ENCODE data around the gene CLEC6A. TPM values are rescaled to one million over a fixed set of nuclear protein-coding genes. Genes with fewer than 3 reads are reported as not detected.
"Not testable (repeated sequence)": the region's sequence is repeated elsewhere in the genome, so short reads cannot be mapped to it uniquely, and the experiment has no call there.

CLEC6A gene
- total RNA-seq = not detected

DNA sequence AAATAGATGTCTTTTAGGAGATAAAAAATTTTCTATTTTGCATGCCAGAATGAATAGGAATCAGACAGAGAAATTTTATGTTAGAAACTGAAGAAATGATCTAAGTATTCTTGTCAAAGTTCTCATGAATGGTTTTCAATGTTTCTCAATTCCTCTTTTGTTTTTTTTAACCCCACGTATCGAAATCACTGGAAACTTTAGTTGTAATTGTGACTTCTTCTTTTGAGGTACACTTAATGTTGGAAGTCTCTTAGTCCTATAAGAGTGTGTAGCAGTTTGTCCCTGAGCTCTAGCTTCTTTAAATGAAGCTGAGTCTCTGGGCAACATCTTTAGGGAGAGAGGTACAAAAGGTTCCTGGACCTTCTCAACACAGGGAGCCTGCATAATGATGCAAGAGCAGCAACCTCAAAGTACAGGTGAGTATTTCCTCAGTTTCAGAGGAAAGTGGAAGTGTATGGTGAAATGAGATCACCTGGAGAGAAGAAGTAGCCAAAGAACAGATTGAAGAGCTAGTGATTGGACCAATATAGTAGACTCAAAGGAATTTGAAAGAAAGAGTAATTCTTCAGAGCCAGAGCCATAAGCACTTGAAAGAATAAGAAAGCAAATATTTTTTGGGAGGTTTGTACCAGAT is at the start of gene CLEC6A:
Gene CLEC6A (plus strand): TSS at position 236 of the 634 bp plus-strand sequence. CDS start 150 bp downstream, at position 386.
- no peak for DNase-seq
- intact Hi-C loops (cut with DNase I) = no loop called here
- no peak for ATAC-seq

DNA sequence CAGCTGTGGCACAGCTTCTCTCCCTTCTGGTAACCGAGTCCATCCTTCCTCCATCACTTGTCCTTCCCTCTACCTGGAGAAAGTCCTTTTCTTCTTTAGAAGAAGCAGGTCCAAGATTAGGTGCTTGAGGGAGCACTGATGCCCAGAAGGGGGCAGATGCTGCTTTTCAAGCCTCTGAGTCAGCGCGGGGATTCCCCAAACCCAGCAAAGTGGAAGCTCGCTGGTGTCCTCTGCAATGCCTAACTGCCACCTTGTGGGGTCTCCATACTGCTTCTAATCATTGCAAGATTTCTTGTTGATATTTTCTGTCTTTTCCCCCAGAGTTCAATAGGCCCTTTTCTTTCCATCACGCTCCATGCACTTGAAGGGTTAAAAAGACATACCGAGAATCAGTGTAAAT is 36.2 kb upstream of the CLEC6A start:
- ATAC-seq; H3K4me1 ChIP-seq; DNase-seq; H3K27ac ChIP-seq; H3K36me3 ChIP-seq (replicated peaks in 1 of 2; ENCODE audit: insufficient read depth in 1 of 2, low read depth in 2 of 2); H3K27me3 ChIP-seq; H3K4me3 ChIP-seq; H3K9me3 ChIP-seq; intact Hi-C loops (cut with DNase I): not testable (repeated sequence)
- no CpG with 5 or more reads among the region's 6 CpGs for WGBS, 2 donors

More for the DNA sequence above, at the start of gene CLEC6A:
- no peak within 1 kb of the TSS for H3K4me3 ChIP-seq
- H3K36me3 ChIP-seq (replicated peaks in 1 of 2; ENCODE audit: insufficient read depth in 1 of 2, low read depth in 2 of 2) = no peaks in the 10 kb centered on the region
- H3K9me3 ChIP-seq = no peaks in the 10 kb centered on the region
- no peaks in the 10 kb centered on the region for H3K4me1 ChIP-seq
- 57 to 71% methylated on average over 2 of the region's 2 CpGs for WGBS, 2 donors
- H3K27me3 ChIP-seq = no peaks in the 10 kb centered on the region
- TF ChIP-seq POLR2A (IDR thresholded peaks at IDR 0.05) = no peak
- TF ChIP-seq, protein P1, sequence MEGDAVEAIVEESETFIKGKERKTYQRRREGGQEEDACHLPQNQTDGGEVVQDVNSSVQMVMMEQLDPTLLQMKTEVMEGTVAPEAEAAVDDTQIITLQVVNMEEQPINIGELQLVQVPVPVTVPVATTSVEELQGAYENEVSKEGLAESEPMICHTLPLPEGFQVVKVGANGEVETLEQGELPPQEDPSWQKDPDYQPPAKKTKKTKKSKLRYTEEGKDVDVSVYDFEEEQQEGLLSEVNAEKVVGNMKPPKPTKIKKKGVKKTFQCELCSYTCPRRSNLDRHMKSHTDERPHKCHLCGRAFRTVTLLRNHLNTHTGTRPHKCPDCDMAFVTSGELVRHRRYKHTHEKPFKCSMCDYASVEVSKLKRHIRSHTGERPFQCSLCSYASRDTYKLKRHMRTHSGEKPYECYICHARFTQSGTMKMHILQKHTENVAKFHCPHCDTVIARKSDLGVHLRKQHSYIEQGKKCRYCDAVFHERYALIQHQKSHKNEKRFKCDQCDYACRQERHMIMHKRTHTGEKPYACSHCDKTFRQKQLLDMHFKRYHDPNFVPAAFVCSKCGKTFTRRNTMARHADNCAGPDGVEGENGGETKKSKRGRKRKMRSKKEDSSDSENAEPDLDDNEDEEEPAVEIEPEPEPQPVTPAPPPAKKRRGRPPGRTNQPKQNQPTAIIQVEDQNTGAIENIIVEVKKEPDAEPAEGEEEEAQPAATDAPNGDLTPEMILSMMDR (IDR thresholded peaks at IDR 0.05) = no peak
- no peak within 1 kb of the TSS for H3K27ac ChIP-seq

DNA sequence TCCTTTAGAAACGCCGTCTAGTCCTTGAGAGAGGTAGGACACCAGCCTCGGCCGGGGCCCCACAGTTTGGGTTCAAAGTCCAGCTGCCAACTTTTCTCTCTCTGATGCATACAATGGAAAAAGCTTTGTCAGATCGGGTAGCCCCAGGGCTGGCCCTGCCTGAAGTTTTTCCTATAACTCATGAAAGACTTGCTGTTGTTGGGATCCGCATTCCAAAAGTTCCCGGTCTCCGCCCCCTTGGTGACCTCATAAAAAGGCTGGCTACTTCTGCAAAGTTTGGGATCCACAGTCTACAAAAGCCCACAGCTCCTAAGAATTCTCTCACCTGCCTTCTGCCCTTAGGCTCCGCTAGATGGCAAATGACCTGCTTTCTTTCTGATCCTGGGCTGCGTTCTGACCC is 35.3 kb upstream of the CLEC6A start:
- TF ChIP-seq, protein P1 (IDR thresholded peaks at IDR 0.05) = no peak
- TF ChIP-seq POLR2A (IDR thresholded peaks at IDR 0.05) = no peak
- Histone ChIP-seq H3K4me3 (no peak overlapping the region), H3K9me3 (no peaks in the 10 kb centered on the region), H3K4me1 (no peaks in the 10 kb centered on the region), H3K36me3 (replicated peaks in 1 of 2; ENCODE audit: insufficient read depth in 1 of 2, low read depth in 2 of 2) (no peaks in the 10 kb centered on the region), H3K27me3 (no peaks in the 10 kb centered on the region), H3K27ac (no peak overlapping the region)
- no peak for DNase-seq
- no CpG with 5 or more reads among the region's 10 CpGs for WGBS, 2 donors
- no peak for ATAC-seq
- intact Hi-C loops (cut with DNase I) = no loop called here

DNA sequence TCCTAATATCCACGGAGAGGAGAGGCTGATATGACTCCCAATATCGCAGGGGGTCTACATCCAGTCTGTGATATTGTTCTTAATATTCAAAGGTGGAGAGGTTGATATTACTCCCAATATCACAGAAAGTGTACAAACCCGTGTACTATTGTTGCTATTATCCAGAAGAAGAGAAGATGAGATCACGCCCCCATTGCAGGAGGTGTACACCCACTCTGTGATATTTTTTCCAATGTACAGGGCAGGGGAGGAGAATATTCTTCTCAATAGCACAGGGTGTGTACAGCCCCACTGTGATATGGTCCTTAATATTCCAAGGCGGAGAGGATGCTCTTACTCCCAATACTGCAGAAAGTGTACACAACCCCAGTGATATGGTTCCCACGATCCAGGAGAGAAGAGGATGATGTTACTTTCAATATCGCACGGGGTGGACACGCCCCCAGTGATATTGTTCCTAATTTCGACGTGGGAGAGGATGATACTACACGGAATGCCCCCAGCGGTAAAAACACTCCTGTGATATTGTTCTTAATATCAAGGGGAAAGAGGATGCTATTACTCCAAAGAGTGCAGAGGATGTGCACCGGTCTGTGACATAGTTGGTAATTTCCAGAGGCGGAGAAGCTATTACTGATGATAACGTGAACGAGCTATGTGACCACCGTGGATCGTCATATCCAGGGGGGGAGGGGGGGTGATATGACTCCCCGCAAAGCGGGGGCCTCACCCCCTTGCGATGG is 11.1 kb upstream of the CLEC6A start:
- not testable (repeated sequence) for ATAC-seq
- WGBS, 2 donors = 77 to 78% methylated on average over 15 to 22 of the region's 22 CpGs

DNA sequence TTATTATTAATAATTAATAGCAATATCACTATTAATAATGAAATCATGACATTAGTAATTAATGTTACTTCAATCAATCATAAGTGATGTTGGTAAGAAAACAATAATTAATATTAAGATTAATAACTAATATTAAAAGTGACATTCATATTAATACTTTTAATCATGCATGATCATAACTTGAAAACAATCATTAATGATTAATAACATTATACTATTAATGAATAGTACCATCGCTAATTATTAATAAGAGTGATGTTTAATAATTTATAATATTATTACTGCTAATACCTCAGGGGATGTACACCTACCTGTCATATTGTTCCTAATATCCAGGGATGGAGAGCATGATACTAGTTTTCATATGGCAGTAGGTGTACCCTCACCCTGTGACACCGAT is 10.0 kb upstream of the CLEC6A start:
- no peak overlapping the region for H3K4me3 ChIP-seq
- H3K36me3 ChIP-seq (replicated peaks in 1 of 2; ENCODE audit: insufficient read depth in 1 of 2, low read depth in 2 of 2) = no peaks in the 10 kb centered on the region
- no peaks in the 10 kb centered on the region for H3K4me1 ChIP-seq
- DNase-seq = no peak
- no peak for ATAC-seq
- intact Hi-C loops (cut with DNase I) = no loop called here
- H3K9me3 ChIP-seq = no peaks in the 10 kb centered on the region
- WGBS, 2 donors = 89 to 93% methylated on average over 2 of the region's 2 CpGs
- no peaks in the 10 kb centered on the region for H3K27me3 ChIP-seq
- TF ChIP-seq, protein P1 (IDR thresholded peaks at IDR 0.05) = no peak
- no peak for TF ChIP-seq POLR2A (IDR thresholded peaks at IDR 0.05)
- no peak overlapping the region for H3K27ac ChIP-seq

More for the DNA sequence above, 11.1 kb upstream of the CLEC6A start:
- DNase-seq; H3K36me3 ChIP-seq (replicated peaks in 1 of 2; ENCODE audit: insufficient read depth in 1 of 2, low read depth in 2 of 2); intact Hi-C loops (cut with DNase I); H3K4me3 ChIP-seq; H3K4me1 ChIP-seq; H3K27me3 ChIP-seq; H3K9me3 ChIP-seq; H3K27ac ChIP-seq: not testable (repeated sequence)
